ENCODE data around the gene FAM161B. TPM values are rescaled to one million over a fixed set of nuclear protein-coding genes. Genes with fewer than 3 reads are reported as not detected.
"Not testable (repeated sequence)": the region's sequence is repeated elsewhere in the genome, so short reads cannot be mapped to it uniquely, and the experiment has no call there.

Gene FAM161B
- total and polyA plus RNA-seq, 2 of the 4 experiments (the other 2 are of a cell fraction) = 1.9 to 2.5 TPM

GRCh38 chr14:73894180-73894687 is 55.7 kb downstream of the FAM161B start:
- WGBS, 2 experiments (ENCODE audit: extremely low coverage in 2 of 2, insufficient read length in 1 of 2) = no CpG with 5 or more reads among the region's 6 CpGs
- H2BK20ac ChIP-seq (ENCODE audit: low read depth, low read length); H2BK5ac ChIP-seq (ENCODE audit: low read depth, low read length, poor library complexity, severe bottlenecking); ATAC-seq (ENCODE audit: low read depth); H3K27ac ChIP-seq (ENCODE audit: insufficient read depth, low read length); DNase-seq; H4K91ac ChIP-seq (ENCODE audit: insufficient read depth, low read depth, low read length); H2BK120ac ChIP-seq (ENCODE audit: low read depth, low read length); H3K18ac ChIP-seq (ENCODE audit: low read depth, low read length); H4K5ac ChIP-seq (ENCODE audit: low read depth, low read length); dilution Hi-C loops (cut with HindIII; ENCODE audit: low sequenced_read_pairs, unreplicated experiment); H3K4me2 ChIP-seq (ENCODE audit: low read depth, low read length); H3K9me3 ChIP-seq (ENCODE audit: control insufficient read depth, insufficient read depth, low read length); H3K27me3 ChIP-seq (ENCODE audit: control insufficient read depth, insufficient read depth, low read length); in situ Hi-C loops (cut with MboI; ENCODE audit: low sequenced_read_pairs); BruUV-seq (replicated peaks); H3K4ac ChIP-seq (ENCODE audit: low read depth, low read length); H3K4me1 ChIP-seq (ENCODE audit: control insufficient read depth, insufficient read depth, low read length); intact Hi-C loops (cut with micrococcal nuclease); H3K56ac ChIP-seq (ENCODE audit: extremely low read depth, insufficient read depth, low read length); H3K9ac ChIP-seq (ENCODE audit: low read depth, low read length); H3K23ac ChIP-seq (ENCODE audit: low read depth, low read length); H3K14ac ChIP-seq (replicated peaks; ENCODE audit: low read depth, low read length); H3K9me1 ChIP-seq (ENCODE audit: insufficient read depth, low read length); POLR2A ChIA-PET (ENCODE audit: unreplicated experiment); H2AK9ac ChIP-seq (replicated peaks; ENCODE audit: low read depth, low read length, poor library complexity); H2BK15ac ChIP-seq (ENCODE audit: low read depth, low read length); H2AK5ac ChIP-seq (ENCODE audit: low read depth, low read length); H4K8ac ChIP-seq (ENCODE audit: low read depth in 2 of 2, low read length in 2 of 2); H3K4me3 ChIP-seq (ENCODE audit: insufficient read depth, low read depth, low read length); H2AFZ ChIP-seq (replicated peaks; ENCODE audit: low read length, poor library complexity): not testable (repeated sequence)
- H3K79me1 ChIP-seq (ENCODE audit: low read depth in 1 of 2, low read length in 2 of 2) = peaks cover 18 to 42% of the 10 kb centered on the region in 2 experiments
- TF ChIP-seq CEBPB (IDR thresholded peaks at IDR 0.05; ENCODE audit: low read depth, low read length) = 0 out of 2 replicates have a peak, but pooled peaks have one; percentile 1
- H4K20me1 ChIP-seq (ENCODE audit: insufficient read depth, low read length) = peaks cover 23% of the 10 kb centered on the region
- peaks cover 26% of the 10 kb centered on the region for H3K36me3 ChIP-seq (ENCODE audit: control insufficient read depth, insufficient read depth, low read length)
- CTCF ChIA-PET = interaction anchor here (0.5 kb wide), 1 partner anchor 1277 kb away, joined by 3 read pairs; no protein-coding TSS in a partner anchor

Measured in IMR-90 (cell line).